GM10248 (cell line): ENCODE data around the gene PLOD2.

Source experiments
- CTCF ChIA-PET: fragments of 300-600 bp; sonication (Branson Sonifier 250); formaldehyde crosslinking; extraction: SDS; loops from one replicate; lab custom pipeline; 2021; ENCODE audit warnings: antibody characterized with exemption; lab: Yijun Ruan, JAX
- POLR2A ChIA-PET: fragments of 350-650 bp; sonication (Branson Sonifier 250); formaldehyde crosslinking; extraction: SDS; loops from one replicate; lab custom pipeline; 2020; ENCODE audit warnings: antibody characterized with exemption; lab: Yijun Ruan, JAX
- DNase-seq: peaks from one replicate; pipeline ENCODE4 v3.0.0; 2012; ENCODE audit errors: extremely low spot score
- TF ChIP-seq, protein P1 (sequence below): IDR thresholded peaks from 2 replicates; pipeline ENCODE4 v1.5.1; 2012; ENCODE audit warnings: mild to moderate bottlenecking, low read depth; ENCODE audit errors: extremely low read depth, missing control alignments, control extremely low read depth

PLOD2 gene

DNA sequence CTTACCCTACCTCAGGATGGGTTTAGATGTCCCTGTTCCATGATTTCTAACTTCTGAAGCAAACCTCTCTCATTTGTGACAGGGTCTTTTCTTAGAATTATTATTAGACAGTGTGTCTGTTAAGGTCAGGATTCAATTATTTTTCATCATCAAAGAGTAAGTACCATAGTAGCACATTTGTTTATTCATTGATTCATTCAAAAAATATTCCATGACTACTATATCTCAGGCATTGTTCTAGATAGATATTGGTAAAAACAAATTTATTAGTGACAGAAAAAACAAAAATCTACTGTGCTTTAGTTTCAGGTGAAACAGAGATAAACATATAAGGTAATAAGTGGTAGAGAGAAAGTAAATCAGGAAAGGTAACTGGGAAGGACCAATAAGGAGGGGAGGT, 3.5 kb upstream of the PLOD2 start:
- TF ChIP-seq, protein P1, sequence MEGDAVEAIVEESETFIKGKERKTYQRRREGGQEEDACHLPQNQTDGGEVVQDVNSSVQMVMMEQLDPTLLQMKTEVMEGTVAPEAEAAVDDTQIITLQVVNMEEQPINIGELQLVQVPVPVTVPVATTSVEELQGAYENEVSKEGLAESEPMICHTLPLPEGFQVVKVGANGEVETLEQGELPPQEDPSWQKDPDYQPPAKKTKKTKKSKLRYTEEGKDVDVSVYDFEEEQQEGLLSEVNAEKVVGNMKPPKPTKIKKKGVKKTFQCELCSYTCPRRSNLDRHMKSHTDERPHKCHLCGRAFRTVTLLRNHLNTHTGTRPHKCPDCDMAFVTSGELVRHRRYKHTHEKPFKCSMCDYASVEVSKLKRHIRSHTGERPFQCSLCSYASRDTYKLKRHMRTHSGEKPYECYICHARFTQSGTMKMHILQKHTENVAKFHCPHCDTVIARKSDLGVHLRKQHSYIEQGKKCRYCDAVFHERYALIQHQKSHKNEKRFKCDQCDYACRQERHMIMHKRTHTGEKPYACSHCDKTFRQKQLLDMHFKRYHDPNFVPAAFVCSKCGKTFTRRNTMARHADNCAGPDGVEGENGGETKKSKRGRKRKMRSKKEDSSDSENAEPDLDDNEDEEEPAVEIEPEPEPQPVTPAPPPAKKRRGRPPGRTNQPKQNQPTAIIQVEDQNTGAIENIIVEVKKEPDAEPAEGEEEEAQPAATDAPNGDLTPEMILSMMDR = no peak
- DNase-seq = no peak
- ChIA-PET POLR2A (no interaction called here), CTCF (interaction anchor here (1.6 to 3.2 kb wide), 2 partner anchors 19 to 25 kb away, joined by 5 to 16 read pairs; no protein-coding TSS in a partner anchor)

DNA sequence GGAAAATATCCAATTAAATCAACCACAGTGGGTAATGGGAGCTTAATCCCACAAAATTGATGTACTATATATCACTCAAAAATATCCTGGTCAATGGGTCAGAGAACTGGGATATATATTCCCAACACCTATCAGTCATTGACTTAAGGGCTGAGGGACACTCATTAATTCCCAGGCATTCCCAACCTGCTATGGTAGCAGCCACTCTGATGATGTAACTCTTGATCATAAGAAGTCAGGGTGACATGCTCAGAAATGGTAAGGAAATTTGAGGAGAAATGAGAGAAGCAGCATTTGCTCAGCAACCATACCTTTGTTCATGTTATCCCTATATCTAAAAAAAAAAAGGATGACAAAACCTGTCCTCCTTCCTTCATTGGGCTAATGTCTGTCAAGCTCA, 3.1 kb upstream of the PLOD2 start:
- ChIA-PET CTCF (interaction anchor here (1.6 kb wide), 1 partner anchor 18 kb away, joined by 5 read pairs; no protein-coding TSS in a partner anchor), POLR2A (no interaction called here)
- no peak for DNase-seq
- TF ChIP-seq, protein P1 = no peak

DNA sequence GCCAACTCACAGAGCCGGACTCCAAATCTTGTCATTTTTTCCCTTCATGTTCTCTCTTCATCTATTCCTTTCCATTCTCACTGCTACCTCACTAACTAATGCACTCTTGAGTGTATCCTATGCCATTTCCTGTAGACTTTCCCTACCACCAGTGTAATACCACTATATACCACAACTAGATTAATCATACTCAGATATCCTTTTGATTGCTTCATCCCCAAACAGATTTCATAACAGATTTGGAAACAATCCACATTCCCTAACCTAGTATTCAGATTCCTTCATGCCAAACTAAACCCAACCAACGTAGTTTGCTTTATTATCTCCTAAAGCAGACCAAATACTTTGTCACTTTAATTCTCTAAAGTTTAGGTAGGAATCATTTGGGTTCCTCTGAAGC, 2.6 kb upstream of the PLOD2 start:
- POLR2A ChIA-PET = no interaction called here
- TF ChIP-seq, protein P1 = no peak
- no peak for DNase-seq
- CTCF ChIA-PET = interaction anchor here (1.6 kb wide), 1 partner anchor 18 kb away, joined by 5 read pairs; no protein-coding TSS in a partner anchor

DNA sequence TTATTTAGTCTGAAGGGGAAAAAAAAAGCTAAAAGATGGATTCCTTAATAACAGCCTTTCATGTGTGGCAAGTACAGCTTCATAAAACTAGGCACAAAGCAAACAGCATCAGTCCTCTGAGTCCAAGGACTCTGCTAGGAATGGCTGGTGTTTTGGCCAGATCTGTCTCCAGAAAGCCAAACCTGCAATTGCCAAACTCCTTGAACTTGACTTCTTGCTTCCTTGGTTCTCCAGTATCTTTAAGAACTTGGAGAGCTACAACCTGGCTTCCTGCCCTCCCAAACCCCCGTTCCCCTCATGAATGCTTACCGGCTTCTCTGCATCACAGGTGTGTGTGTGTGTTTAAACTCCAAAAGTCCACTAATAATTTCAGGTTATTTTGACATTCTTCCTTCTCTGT, 1.6 kb upstream of the PLOD2 start:
- TF ChIP-seq, protein P1 = no peak
- POLR2A ChIA-PET = no interaction called here
- DNase-seq = no peak
- CTCF ChIA-PET = no interaction called here

DNA sequence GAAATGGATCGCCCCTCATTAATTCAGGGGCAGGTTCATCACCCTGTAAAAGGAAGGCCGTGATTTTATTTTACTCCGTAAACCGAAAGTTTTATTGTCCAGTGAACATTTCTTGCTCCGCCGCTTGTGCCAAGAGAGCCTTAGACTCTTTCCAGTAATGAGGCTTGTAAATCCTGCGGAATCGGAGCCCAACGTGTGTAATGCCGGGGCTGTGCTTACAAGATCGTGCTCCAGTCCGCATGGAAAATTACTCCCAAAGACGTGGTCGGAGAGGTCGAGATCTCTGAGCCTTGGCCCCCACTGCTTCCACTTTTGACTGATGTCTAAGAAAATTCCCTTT, 649 bp upstream of the PLOD2 start:
- ChIA-PET CTCF (no interaction called here), POLR2A (no interaction called here)
- TF ChIP-seq, protein P1 = no peak
- DNase-seq = no peak

DNA sequence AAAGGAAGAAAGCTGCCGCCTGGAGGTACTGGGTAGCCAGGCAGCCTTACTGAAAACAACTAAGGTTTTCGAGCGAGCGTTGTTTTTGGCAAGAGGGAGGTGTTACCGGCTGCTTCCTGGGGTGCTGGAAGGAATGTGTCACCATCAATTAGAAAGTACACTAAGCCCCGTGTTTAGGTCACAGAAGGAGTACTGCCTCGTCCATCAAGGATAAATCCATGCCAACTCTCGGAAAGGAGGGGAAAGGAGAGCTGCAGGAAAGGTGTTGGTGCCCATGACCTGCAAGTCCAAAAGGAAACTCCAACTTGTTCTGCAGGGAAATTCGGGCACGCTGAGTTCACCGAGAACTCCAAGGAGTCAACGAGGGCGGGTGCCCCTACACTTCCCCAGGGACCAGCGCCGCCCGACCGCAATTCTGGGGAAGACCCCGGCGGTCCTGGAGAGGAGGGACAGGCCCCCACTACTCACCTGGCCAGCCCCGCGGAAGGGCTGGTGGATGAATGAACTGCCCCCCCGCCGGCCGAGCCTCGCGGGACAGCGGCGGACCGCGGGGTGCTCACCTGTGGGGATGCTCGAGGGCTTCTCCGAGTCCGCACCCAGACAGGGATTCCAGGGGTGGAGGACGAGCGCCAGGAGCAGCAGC, 542 bp downstream of the PLOD2 start:
- peak; percentile 10 for DNase-seq
- POLR2A ChIA-PET = no interaction called here
- CTCF ChIA-PET = interaction anchor here (0.6 to 1.2 kb wide), 2 partner anchors 18 to 95 kb away, joined by 3 read pairs; no protein-coding TSS in a partner anchor
- TF ChIP-seq, protein P1 = no peak
